Measurements from ENCODE around the gene TPST1. TPM values are rescaled to one million over a fixed set of nuclear protein-coding genes. Genes with fewer than 3 reads are reported as not detected.
A peak's percentile ranks its signal among the peaks of the same experiment; 100 is the strongest.
"Not testable (repeated sequence)": the region's sequence is repeated elsewhere in the genome, so short reads cannot be mapped to it uniquely, and the experiment has no call there.

The TPST1 gene
- 28.0 to 36.5 TPM (median 30.0 TPM) in 3 replicates for total RNA-seq
- long read RNA-seq, transcript TPST1-201 (6 exons, 2,116 nt), result major isoform, 38 of 63 reads
- long read RNA-seq, partial matches to known transcripts, result 3 of 63 reads
- long read RNA-seq, other reads (novel, unspliced or antisense), result 22 of 63 reads

- Mint-ChIP-seq H3K27ac (ENCODE audit: unreplicated experiment) (peak within 1 kb of the TSS; percentile 93), H3K4me3 (ENCODE audit: unreplicated experiment) (peak within 1 kb of the TSS; percentile 92), H3K27me3 (ENCODE audit: low read depth) (no peaks in the 10 kb centered on the region), H3K36me3 (ENCODE audit: low read depth) (peaks cover 3% of the 10 kb centered on the region), H3K9me3 (ENCODE audit: low read depth) (no peaks in the 10 kb centered on the region), H3K4me1 (ENCODE audit: low read depth) (peaks cover 31% of the 10 kb centered on the region)
- peak; percentile 79 for TF ChIP-seq CTCF (IDR thresholded peaks at IDR 0.05)
- peak; percentile 97 for DNase-seq (ENCODE audit: low spot score)
Observed at GRCh38 chr7:66204822-66205740, at the start of gene TPST1. Gene TPST1 (plus strand): TSS chr7:66205334. CDS start chr7:66240426, 35,092 bp downstream.

GRCh38 chr7:66156035-66156434 is 49.1 kb upstream of the TPST1 start:
- peaks cover 34% of the 10 kb centered on the region for H3K36me3 Mint-ChIP-seq (ENCODE audit: low read depth)

GRCh38 chr7:66157060-66157459 is 48.1 kb upstream of the TPST1 start:
- Mint-ChIP-seq H3K4me1 (ENCODE audit: low read depth) (peaks cover 9% of the 10 kb centered on the region), H3K36me3 (ENCODE audit: low read depth) (peaks cover 31% of the 10 kb centered on the region), H3K9me3 (ENCODE audit: low read depth) (peaks cover 10% of the 10 kb centered on the region), H3K27me3 (ENCODE audit: low read depth) (no peaks in the 10 kb centered on the region), H3K4me3 (ENCODE audit: unreplicated experiment) (no peak overlapping the region), H3K27ac (ENCODE audit: unreplicated experiment) (no peak overlapping the region)
- no peak for TF ChIP-seq CTCF (IDR thresholded peaks at IDR 0.05)
- no peak for DNase-seq (ENCODE audit: low spot score)

More at GRCh38 chr7:66156035-66156434, 49.1 kb upstream of the TPST1 start:
- not testable (repeated sequence) for H3K9me3 Mint-ChIP-seq (ENCODE audit: low read depth); H3K27me3 Mint-ChIP-seq (ENCODE audit: low read depth); DNase-seq (ENCODE audit: low spot score); H3K27ac Mint-ChIP-seq (ENCODE audit: unreplicated experiment); H3K4me3 Mint-ChIP-seq (ENCODE audit: unreplicated experiment)
- H3K4me1 Mint-ChIP-seq (ENCODE audit: low read depth), result peaks cover 16% of the 10 kb centered on the region

- no peak overlapping the region for H3K27ac Mint-ChIP-seq (ENCODE audit: unreplicated experiment)
- TF ChIP-seq CTCF (IDR thresholded peaks at IDR 0.05), result no peak
- peaks cover 13% of the 10 kb centered on the region for H3K36me3 Mint-ChIP-seq (ENCODE audit: low read depth)
- no peak overlapping the region for H3K4me3 Mint-ChIP-seq (ENCODE audit: unreplicated experiment)
- DNase-seq (ENCODE audit: low spot score), result no peak
- H3K4me1 Mint-ChIP-seq (ENCODE audit: low read depth), result no peaks in the 10 kb centered on the region
- no peaks in the 10 kb centered on the region for H3K27me3 Mint-ChIP-seq (ENCODE audit: low read depth)
- peaks cover 10% of the 10 kb centered on the region for H3K9me3 Mint-ChIP-seq (ENCODE audit: low read depth)
Observed at GRCh38 chr7:66162622-66163021, 42.5 kb upstream of the TPST1 start.

GRCh38 chr7:66163186-66163610 is 41.9 kb upstream of the TPST1 start:
- Mint-ChIP-seq H3K9me3 (ENCODE audit: low read depth) (peaks cover 7% of the 10 kb centered on the region), H3K36me3 (ENCODE audit: low read depth) (peaks cover 9% of the 10 kb centered on the region), H3K27me3 (ENCODE audit: low read depth) (no peaks in the 10 kb centered on the region), H3K27ac (ENCODE audit: unreplicated experiment) (no peak overlapping the region), H3K4me3 (ENCODE audit: unreplicated experiment) (no peak overlapping the region), H3K4me1 (ENCODE audit: low read depth) (peaks cover 3% of the 10 kb centered on the region)
- no peak for DNase-seq (ENCODE audit: low spot score)
- no peak for TF ChIP-seq CTCF (IDR thresholded peaks at IDR 0.05)

Data from chondrocyte (in vitro differentiated cells).